NCI-H82 treated with DMSO at 0.1 percent for 48 hours (cell line): ENCODE results near the gene ALDOA.
"Not testable (repeated sequence)": the region's sequence is repeated elsewhere in the genome, so short reads cannot be mapped to it uniquely, and the experiment has no call there.

ENCODE experiments used
- DNase-seq: peaks from one replicate; lab custom pipeline; 2025; ENCODE audit not compliant: unreplicated experiment; lab: John Stamatoyannopoulos, UW

Gene ALDOA

DNA sequence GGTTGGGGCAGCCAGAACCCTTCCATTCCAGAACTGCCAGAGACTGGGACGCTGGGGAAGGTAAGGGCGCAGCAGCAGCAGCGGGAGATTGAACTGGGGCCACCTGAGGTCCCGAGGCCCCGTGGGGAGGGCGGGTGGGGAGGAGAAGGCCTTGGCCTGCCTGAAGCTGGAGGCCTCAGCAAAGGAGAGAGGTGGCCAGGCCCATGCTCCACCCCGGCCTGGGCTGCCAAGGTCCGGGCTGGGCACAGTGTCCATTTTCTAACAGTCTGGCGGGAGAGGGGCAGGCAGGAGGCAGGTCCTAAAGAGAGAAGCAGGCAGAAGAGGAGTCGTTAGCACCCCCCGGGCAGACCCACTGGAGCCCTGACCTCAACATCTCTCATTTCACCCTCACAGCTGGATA lies 48.9 kb downstream of the ALDOA start:
- DNase-seq, result no peak

- DNase-seq, result not testable (repeated sequence)
These were observed 49.3 kb downstream of the ALDOA start for GRCh38 chr16:30114833-30115232.

GRCh38 chr16:30115238-30115637 lies 49.7 kb downstream of the ALDOA start:
- DNase-seq, result no peak

DNA sequence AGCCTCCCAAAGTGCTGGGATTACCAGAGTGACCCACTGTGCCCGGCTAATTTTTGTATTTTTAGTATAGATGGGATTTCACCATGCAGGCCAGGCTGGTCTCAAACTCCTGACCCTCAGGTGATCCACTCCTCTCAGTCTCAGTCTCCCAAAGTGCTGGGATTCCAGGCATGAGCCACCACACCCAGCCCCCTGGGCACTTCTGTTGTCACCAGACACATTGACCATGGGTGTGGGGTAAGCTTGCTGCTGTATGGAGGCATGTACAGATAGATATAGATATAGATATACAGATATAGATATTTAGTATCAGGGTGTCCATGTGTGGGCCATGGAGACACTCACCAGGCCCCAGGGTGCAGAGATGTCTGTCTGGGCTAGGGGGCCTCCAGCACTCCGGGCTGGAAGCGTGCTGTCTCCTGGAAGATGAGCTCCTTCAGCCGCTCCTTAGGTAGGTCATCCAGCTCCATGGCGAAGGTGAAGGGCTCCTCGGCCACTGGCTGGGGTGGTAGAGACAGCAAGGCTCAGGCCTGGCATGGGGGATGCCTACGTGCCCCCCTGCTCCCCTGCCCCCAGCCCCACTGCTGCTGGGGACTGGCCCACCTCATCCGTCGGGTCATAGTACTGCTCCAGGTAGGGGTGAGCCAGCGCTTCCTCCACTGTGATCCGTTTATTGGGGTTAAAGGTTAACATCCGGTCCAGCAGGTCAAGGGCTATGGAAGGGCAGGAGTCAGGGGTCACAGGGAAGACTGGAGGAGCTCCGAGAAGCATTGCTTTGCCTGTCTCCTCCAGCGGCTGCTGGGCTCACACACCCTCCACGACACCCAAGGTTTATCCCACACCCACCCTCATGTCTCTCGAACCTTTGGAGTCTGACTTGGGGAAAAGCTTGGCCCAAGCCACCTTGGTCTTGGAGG lies 51.0 kb downstream of the ALDOA start:
- DNase-seq, result no peak

DNA sequence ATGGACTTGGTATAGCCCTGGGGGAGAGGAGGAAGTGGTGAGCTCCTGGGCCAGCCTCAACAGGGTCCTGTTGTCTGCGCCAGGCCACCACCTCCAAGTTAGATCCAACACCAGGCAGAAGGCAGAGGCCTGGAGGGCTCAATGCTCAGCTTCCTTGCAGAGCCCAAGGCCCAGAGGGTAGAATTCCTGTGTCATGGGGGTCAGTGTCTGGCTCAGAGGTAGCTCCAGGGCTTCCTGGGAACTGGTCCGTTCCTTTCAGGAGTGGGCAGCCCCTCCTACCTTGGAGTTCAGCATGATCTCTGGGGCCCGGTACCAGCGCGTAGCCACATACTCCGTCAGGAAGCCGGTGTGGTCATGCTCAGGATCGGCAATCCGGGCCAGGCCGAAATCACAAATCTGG lies 52.2 kb downstream of the ALDOA start:
- DNase-seq, result no peak

DNA sequence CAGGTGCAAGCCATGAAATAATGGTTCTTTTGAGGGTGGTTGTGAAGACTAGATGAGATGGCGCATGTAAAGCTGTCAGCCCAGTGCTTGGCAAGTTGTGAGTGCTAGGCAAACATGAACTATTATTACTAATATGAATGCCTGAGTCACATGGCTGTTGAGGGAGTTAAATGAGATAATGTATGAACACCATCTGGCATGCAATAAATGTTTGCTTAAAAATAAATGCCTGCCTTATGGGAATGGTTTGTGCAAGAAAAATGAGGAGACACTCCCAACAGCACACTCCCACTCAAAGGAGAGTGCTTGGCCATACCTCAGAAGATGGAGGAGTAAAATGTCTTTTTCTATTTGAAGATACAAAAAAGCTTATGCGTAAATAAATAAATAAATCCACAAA lies 53.9 kb downstream of the ALDOA start:
- no peak for DNase-seq
